GM19023 (cell line): ENCODE data around the gene HPCAL4.

Source experiments
- ATAC-seq: cut with Tn5 transposase; IDR thresholded peaks from one replicate; pipeline ENCODE4 v1.9.1; 2021; ENCODE audit warnings: mild to moderate bottlenecking, moderate library complexity; ENCODE audit not compliant: unreplicated experiment

Gene HPCAL4

DNA sequence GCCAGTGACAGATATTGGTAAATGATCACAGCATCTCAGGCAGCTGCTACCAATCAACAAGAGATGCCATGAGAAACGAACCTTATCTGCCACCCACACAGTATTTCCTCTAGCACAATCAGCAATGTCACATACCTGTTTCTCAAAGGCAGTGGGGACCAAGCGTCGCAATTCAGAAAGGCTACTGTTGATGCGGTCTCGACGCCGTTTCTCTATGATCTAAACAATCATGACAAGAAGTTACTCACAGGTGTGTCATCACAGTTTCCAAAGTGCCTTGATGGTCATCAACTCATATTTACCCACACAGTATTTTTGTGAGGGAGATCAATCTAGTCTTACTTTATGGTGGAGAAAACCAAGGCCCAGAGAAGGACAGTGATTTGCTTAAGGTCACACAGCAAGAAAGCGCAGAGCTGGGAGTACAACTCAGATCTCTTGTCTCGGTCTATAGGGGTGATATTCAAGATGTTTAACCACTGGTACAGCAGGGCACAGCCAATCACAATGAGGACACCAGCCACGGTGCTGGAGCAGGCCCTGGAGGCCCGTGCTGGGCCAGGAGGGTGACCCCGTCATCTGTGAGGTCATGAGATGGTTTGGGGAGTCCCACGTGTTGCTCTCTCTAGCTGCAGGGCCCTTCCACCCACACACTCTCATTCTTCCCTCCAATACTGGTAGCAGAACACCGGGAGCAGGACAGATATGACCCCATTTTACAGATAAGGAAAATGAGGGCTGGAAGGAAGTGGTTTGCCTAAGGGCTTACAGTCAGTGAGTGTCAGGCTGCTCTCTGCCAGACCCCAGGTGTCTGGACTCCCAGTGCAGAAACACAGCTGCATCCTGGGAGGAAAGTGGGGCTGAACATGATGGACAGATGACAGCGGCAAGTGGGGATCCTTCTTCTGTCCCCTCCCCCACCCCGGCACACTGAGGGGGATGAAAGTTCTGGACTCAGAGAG is 59.6 kb downstream of the HPCAL4 start:
- no peak for ATAC-seq

- no peak for ATAC-seq
Observed at GRCh38 chr1:39628807-39629350, 62.4 kb downstream of the HPCAL4 start.
